Keratinocyte (primary cell): Measurements from ENCODE around the gene ATE1. TPM values are rescaled to one million over a fixed set of nuclear protein-coding genes. Genes with fewer than 3 reads are reported as not detected.
A peak's percentile ranks its signal among the peaks of the same experiment; 100 is the strongest.

Experiments used
- DNase-seq: peaks from one replicate; pipeline ENCODE4 v3.0.0-alpha.2; 2011; ENCODE audit warnings: low read depth, missing footprints, low spot score
- FAIRE-seq: peaks from 2 replicates; lab custom pipeline; 2011; peaks lifted over from hg19 to GRCh38; lab: Jason Lieb, UNC
- H2AFZ ChIP-seq: 2 replicates; pipeline ENCODE4 v1.6.0; 2012; ENCODE audit warnings: low read length, control low read depth, inconsistent platforms; ENCODE audit not compliant: control insufficient read depth
- H3K27ac ChIP-seq: 2 replicates; pipeline ENCODE4 v1.5.1; 2011; ENCODE audit warnings: low read length; ENCODE audit not compliant: control insufficient read depth, insufficient read depth
- H3K27me3 ChIP-seq: 3 replicates; pipeline ENCODE4 v1.6.0; 2011; ENCODE audit warnings: low read length; ENCODE audit not compliant: control insufficient read depth, insufficient read depth; ENCODE audit errors: extremely low read depth
- H3K36me3 ChIP-seq, 2 experiments: 2 replicates in 1 of 2; 3 replicates in 1 of 2; pipeline ENCODE4 v1.5.1; 2011; ENCODE audit warnings: low read length in 2 of 2, mild to moderate bottlenecking in 1 of 2; ENCODE audit not compliant: control insufficient read depth in 2 of 2, insufficient read depth in 2 of 2; ENCODE audit errors: extremely low read depth in 1 of 2
- H3K4me1 ChIP-seq: 3 replicates; pipeline ENCODE4 v1.5.1; 2011; ENCODE audit warnings: low read length; ENCODE audit not compliant: control insufficient read depth, insufficient read depth; ENCODE audit errors: extremely low read depth
- H3K4me2 ChIP-seq: 3 replicates; pipeline ENCODE4 v1.6.0; 2011; ENCODE audit warnings: low read depth, low read length; ENCODE audit not compliant: control insufficient read depth, insufficient read depth; ENCODE audit errors: extremely low read depth
- H3K4me3 ChIP-seq, 3 experiments: fragments of 200-600 bp in 1 of 3; sonication (generic) in 1 of 3; 2 replicates in 2 of 3; 3 replicates in 1 of 3; pipeline ENCODE4 v1.5.1; 2011 to 2016; ENCODE audit warnings: low read length in 3 of 3, mild to moderate bottlenecking in 3 of 3, control low read depth in 2 of 3, inconsistent platforms in 1 of 3, low read depth in 1 of 3, mixed read lengths in 1 of 3, mixed run types in 1 of 3, moderate library complexity in 1 of 3; ENCODE audit not compliant: control insufficient read depth in 2 of 3, insufficient read depth in 2 of 3; ENCODE audit errors: extremely low read depth in 1 of 3
- H3K79me2 ChIP-seq: 2 replicates; pipeline ENCODE4 v1.6.0; 2012; ENCODE audit warnings: low read length; ENCODE audit not compliant: control insufficient read depth, insufficient read depth
- H3K9ac ChIP-seq: 3 replicates; pipeline ENCODE4 v1.6.0; 2011; ENCODE audit warnings: low read length; ENCODE audit not compliant: control insufficient read depth, insufficient read depth; ENCODE audit errors: extremely low read depth
- H3K9me1 ChIP-seq: 3 replicates; pipeline ENCODE4 v1.6.0; 2011; ENCODE audit warnings: low read length; ENCODE audit not compliant: control insufficient read depth, insufficient read depth; ENCODE audit errors: extremely low read depth
- H3K9me3 ChIP-seq: 2 replicates; pipeline ENCODE4 v1.5.1; 2012; ENCODE audit warnings: low read depth, low read length; ENCODE audit not compliant: control insufficient read depth
- H4K20me1 ChIP-seq: 3 replicates; pipeline ENCODE4 v1.6.0; 2011; ENCODE audit warnings: low read length; ENCODE audit not compliant: control insufficient read depth, insufficient read depth; ENCODE audit errors: extremely low read depth
- EZH2 ChIP-seq: IDR thresholded peaks from one replicate; pipeline ENCODE4 v1.6.1; 2012; ENCODE audit warnings: inconsistent platforms, mild to moderate bottlenecking, low read length, moderate library complexity
- dilution Hi-C: fragments of 300-500 bp; cut with MboI; formaldehyde crosslinking; loops from one replicate; pipeline ENCODE4 v1.7.0; 2020; ENCODE audit warnings: low sequenced_read_pairs; ENCODE audit not compliant: extremely low pct_ligation_motif_present
- polyA plus RNA-seq, 5 experiments: library from polyadenylated mRNA; depleted of rRNA in 3 of 5; stranded (reverse) in 3 of 5; stranded (forward) in 1 of 5; unstranded in 1 of 5; fragments of >200 nt; gene quantifications; 1 replicate in 1 of 5; 2 replicates in 3 of 5; 3 replicates in 1 of 5; pipeline versions ENCODE4 v1.2.1 to v1.2.3, GENCODE V29; 2011 to 2012; ENCODE audit warnings: missing spikeins in 2 of 5, low read depth in 1 of 5, low replicate concordance in 1 of 5
- TF ChIP-seq, protein P1 (sequence below), 3 experiments: IDR thresholded peaks in 1 of 3; conservative IDR thresholded peaks in 1 of 3; optimal IDR thresholded peaks in 1 of 3; 2 replicates in 2 of 3; 3 replicates in 1 of 3; pipeline versions ENCODE3 to v1.5.1; 2011; ENCODE audit warnings: low read length in 3 of 3, mild to moderate bottlenecking in 3 of 3, moderate library complexity in 2 of 3, control low read depth in 1 of 3, inconsistent platforms in 1 of 3; ENCODE audit not compliant: insufficient read depth in 2 of 3; ENCODE audit errors: extremely low read depth in 1 of 3

Gene ATE1
- polyA plus RNA-seq, 1 donor (not counting 4 experiments of a cell fraction or from before 2014, with no cell fraction given): 14.9 TPM

GRCh38 chr10:121715969-121716368 is 211.9 kb downstream of the ATE1 start:
- Histone ChIP-seq H3K9me3 (no peaks in the 10 kb centered on the region), H3K4me3 (no peak overlapping the region), H3K4me1 (peaks cover 3% of the 10 kb centered on the region), H4K20me1 (no peaks in the 10 kb centered on the region), H3K4me2 (no peak overlapping the region), H2AFZ (no peak overlapping the region), H3K27ac (no peak overlapping the region), H3K9ac (no peak overlapping the region), H3K9me1 (no peaks in the 10 kb centered on the region), H3K79me2 (no peaks in the 10 kb centered on the region), H3K36me3 (no peaks in the 10 kb centered on the region), H3K27me3 (no peaks in the 10 kb centered on the region)
- TF ChIP-seq EZH2: no peak
- TF ChIP-seq, protein P1, sequence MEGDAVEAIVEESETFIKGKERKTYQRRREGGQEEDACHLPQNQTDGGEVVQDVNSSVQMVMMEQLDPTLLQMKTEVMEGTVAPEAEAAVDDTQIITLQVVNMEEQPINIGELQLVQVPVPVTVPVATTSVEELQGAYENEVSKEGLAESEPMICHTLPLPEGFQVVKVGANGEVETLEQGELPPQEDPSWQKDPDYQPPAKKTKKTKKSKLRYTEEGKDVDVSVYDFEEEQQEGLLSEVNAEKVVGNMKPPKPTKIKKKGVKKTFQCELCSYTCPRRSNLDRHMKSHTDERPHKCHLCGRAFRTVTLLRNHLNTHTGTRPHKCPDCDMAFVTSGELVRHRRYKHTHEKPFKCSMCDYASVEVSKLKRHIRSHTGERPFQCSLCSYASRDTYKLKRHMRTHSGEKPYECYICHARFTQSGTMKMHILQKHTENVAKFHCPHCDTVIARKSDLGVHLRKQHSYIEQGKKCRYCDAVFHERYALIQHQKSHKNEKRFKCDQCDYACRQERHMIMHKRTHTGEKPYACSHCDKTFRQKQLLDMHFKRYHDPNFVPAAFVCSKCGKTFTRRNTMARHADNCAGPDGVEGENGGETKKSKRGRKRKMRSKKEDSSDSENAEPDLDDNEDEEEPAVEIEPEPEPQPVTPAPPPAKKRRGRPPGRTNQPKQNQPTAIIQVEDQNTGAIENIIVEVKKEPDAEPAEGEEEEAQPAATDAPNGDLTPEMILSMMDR (optimal IDR thresholded peaks at IDR 0.05 in 1 of 3, IDR thresholded peaks at IDR 0.05 in 1 of 3, conservative IDR thresholded peaks at IDR 0.05 in 1 of 3; ENCODE audit: extremely low read depth in 1 of 3, insufficient read depth in 2 of 3, low read length in 3 of 3): no peak
- DNase-seq: no peak
- no peak for FAIRE-seq
- dilution Hi-C loops: no loop called here

DNA sequence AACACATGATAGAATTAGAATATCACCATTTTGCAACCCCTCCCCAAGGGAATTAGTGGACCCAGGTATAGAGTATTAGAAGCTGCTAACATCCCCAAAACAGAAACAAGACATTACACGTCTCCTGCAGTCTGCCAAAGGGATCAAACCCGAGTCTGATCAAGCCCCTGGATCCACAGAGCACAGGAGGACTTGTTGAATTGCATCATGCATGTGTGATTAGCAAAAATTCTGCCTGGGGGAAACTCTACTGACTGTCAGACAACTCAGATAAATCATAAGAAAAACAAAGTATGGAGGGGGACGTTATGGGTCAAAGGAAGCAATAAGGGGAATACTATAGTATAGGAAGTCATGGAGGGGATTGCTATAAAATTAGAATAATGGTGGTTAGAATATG is 212.8 kb downstream of the ATE1 start:
- peaks cover 3% of the 10 kb centered on the region for H3K4me1 ChIP-seq
- H3K27me3 ChIP-seq: no peaks in the 10 kb centered on the region
- H3K9me1 ChIP-seq: no peaks in the 10 kb centered on the region
- no peaks in the 10 kb centered on the region for H3K9me3 ChIP-seq
- peak overlapping the region; percentile 0 for H2AFZ ChIP-seq
- no peaks in the 10 kb centered on the region for H3K36me3 ChIP-seq
- no peak for TF ChIP-seq EZH2
- TF ChIP-seq, protein P1 (optimal IDR thresholded peaks at IDR 0.05 in 1 of 3, IDR thresholded peaks at IDR 0.05 in 1 of 3, conservative IDR thresholded peaks at IDR 0.05 in 1 of 3; ENCODE audit: extremely low read depth in 1 of 3, insufficient read depth in 2 of 3, low read length in 3 of 3): no peak
- dilution Hi-C loops: no loop called here
- no peak overlapping the region for H3K4me2 ChIP-seq
- H3K9ac ChIP-seq: no peak overlapping the region
- no peaks in the 10 kb centered on the region for H4K20me1 ChIP-seq
- FAIRE-seq: peak; percentile 67
- H3K79me2 ChIP-seq: no peaks in the 10 kb centered on the region
- DNase-seq: no peak
- H3K27ac ChIP-seq: no peak overlapping the region
- no peak overlapping the region for H3K4me3 ChIP-seq
